HG03175 (cell line): ENCODE results near the gene SEPTIN10.

ENCODE experiments used
- ATAC-seq: cut with Tn5 transposase; IDR thresholded peaks from one replicate; pipeline ENCODE4 v1.9.1; 2021; ENCODE audit warnings: mild to moderate bottlenecking, moderate library complexity; ENCODE audit not compliant: unreplicated experiment

The SEPTIN10 gene

DNA sequence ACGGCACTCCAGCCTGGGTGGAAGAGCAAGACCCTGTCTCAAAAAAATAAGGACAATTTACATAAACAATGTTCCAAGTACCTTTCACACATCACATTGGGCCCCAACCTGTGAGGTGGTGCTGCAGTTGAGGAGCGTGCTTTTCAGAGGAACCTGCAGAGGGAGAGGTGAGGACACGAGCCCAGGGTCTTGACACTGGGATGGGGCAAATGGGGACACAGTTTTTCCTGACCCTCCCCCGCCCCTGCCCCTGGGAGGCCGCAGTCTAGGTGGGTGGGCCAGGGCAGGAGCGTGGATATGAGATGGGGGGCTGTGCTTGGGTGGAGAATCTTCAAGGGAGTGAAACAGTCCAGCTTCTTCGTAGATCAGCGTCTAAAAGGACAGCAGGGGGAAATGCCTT lies 112.9 kb downstream of the SEPTIN10 start:
- ATAC-seq: no peak

DNA sequence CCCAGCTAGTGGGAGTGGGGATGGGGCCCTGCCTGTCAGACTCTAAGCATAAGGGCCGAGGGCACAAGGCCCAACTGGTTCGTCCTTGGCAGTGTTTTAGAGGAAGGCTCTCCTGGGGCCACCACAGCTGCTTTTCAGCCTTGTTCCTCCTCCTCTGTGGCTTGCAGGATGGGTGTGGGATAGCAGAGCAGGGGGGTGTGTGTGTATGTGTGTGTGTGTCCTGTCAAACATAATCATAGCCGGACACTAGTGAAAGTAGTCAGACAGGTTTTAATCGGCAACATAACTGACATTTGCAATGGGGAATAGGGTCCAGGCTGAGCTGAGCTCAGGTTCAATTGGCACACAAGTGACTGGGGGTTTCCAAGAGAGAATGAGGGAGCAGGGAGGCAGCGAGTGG lies 114.2 kb downstream of the SEPTIN10 start:
- ATAC-seq: no peak

- ATAC-seq: no peak
Measured at GRCh38 chr2:109498906-109499305, 114.9 kb downstream of the SEPTIN10 start.

DNA sequence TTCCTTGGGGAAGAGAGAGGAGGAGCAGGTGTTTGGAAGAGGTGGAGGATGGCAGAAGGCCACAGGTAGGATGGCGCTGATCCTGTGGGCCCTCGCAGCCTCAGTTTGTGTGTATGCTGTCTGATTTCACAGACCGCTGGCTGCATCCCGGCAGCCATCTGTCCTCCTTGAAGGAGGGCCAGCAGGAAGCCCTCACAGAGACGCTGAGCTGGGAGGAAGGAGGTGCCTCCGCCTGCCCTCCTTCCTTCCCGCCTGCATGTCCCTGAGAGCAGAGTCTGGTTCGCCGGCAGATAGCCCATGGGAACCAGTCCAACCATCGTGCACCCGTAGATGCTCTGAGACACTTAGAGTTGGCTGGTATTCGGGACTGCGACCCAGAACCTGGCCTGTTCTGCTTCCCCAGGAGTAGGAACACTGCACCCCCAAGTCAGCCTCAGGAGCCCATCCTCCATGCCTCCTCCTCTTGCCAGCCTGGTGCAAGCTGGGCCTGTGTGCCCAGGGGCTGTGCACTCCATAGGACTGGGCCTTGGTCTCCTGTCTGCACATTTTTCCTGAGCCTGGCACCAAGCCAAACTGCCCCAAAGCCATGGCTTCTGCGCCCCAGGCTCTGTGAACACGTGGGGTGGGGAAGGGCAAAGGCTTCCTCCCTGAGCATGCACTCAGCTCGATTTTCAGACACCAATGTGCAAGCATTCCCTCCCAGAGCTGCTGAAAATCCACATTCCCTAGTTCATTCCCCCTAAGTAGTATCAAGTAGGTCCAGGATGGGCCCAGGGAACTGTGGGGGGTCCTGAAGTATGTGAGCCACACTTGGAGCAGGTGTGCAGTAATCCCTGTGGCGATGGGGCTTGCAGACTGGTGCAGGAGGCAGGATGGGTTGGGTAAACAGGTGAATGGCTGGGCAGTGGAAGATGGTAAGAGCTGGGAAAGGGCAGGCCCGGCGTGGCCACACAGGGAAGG lies 115.6 kb downstream of the SEPTIN10 start:
- ATAC-seq: no peak

DNA sequence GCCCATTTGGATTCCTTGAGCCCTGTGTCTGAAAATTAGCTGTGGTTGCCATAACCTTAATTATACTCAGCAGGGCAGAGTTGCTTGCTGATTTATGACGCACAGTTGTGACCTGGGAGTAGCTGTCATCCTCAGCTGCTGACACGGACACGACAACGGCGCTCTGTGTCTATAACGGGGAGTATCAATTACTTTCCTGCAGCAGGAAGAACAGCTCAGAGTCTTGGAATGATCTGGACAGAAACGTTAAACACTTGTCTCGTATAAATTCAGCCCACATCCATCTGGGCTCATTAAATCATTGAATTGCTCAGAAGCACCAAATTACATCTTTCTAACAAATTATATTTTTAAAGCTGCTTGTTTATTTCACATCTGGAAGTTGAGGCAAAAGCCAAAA lies 116.3 kb downstream of the SEPTIN10 start:
- ATAC-seq: no peak

GRCh38 chr2:109494351-109494750 lies 119.4 kb downstream of the SEPTIN10 start:
- ATAC-seq: no peak

DNA sequence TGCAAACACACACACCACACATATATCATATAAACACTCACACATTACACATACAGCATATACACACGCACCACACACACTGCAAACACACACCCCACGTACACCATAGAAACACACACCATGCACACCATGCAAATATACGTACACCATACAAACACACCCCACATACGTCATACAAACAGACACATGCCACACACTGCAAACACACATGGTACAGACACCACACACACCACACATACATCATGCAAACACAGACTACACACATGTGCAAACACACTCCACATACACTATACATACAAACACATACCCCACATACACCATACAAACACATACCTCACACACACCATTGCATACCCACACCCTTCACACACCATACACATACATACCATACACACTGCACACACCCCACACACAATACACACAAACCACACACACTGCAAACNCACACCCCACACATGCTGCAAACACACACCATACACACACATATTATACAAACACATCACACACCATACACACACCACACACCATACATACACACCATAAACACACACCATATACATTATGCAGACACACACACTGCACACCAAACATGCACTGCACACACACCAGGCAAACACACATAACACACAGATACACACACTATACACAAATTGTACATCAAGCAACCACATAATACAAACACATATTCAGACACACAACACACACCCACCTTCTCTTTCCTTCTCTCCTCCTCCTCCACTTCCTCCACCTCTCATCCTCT lies 120.4 kb downstream of the SEPTIN10 start:
- no peak for ATAC-seq
